Skin epidermis (tissue), 12 donors: ENCODE results near the gene MTR.
"Not testable (repeated sequence)": the region's sequence is repeated elsewhere in the genome, so short reads cannot be mapped to it uniquely, and the experiment has no call there.

Experiments
- H3K27ac ChIP-seq, 21 experiments: fragments of 200-600 bp; sonication (generic) in 11 of 21; one replicate each; pipeline ENCODE4 v1.5.0; 2020; ENCODE audit warnings: mild to moderate bottlenecking in 3 of 21, inconsistent platforms in 2 of 21, moderate library complexity in 2 of 21
- H3K4me3 ChIP-seq, 7 experiments: fragments of 200-600 bp; sonication (generic) in 2 of 7; one replicate each; pipeline ENCODE4 v1.5.0; 2020; ENCODE audit warnings: inconsistent platforms in 2 of 7, mild to moderate bottlenecking in 2 of 7, moderate library complexity in 1 of 7

MTR gene

DNA sequence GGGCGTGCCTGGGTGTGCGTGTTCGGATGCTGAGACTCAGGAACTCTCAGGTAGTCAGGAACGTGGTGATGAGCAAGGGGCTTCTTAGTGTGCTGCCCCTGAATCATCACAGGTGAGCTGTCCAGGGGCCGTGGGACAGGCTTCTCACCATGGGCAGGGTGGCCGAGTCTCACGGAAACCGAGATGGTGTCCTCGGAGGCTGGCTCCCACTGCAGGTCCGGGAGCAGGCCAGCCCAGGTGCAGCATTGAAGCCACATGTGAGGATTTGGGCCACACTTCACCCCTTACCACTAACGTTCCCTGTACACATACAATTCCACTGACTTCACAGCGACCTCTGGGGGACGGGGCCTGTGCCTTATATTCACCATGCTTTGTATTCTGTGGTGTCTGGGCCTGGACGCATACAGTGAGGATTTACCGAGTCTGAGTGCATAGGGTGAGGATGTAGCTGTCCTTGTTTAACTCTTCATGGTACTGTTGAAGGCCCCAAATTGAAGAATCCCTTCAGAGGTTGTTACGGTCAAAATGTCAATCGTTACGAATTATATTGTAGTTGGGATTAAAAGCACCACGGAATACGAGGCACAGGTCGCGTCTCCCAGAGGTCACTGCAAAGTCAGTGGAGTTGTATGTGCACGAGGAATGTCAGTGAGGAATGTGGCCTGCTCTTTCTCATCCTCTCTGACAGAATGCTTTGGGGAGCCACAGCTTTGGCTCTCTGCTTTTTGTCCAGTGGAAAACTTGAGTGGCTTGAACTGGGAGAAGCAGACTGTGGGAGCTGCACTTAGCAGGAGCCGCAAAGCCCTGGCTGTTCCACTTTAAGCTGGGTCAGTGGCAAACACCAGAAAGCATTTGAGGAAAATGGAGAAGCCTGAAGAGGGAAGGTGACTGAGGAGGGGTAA is 95.3 kb downstream of the MTR start:
- Histone ChIP-seq H3K27ac (no peak overlapping the region), H3K4me3 (no peak overlapping the region)

DNA sequence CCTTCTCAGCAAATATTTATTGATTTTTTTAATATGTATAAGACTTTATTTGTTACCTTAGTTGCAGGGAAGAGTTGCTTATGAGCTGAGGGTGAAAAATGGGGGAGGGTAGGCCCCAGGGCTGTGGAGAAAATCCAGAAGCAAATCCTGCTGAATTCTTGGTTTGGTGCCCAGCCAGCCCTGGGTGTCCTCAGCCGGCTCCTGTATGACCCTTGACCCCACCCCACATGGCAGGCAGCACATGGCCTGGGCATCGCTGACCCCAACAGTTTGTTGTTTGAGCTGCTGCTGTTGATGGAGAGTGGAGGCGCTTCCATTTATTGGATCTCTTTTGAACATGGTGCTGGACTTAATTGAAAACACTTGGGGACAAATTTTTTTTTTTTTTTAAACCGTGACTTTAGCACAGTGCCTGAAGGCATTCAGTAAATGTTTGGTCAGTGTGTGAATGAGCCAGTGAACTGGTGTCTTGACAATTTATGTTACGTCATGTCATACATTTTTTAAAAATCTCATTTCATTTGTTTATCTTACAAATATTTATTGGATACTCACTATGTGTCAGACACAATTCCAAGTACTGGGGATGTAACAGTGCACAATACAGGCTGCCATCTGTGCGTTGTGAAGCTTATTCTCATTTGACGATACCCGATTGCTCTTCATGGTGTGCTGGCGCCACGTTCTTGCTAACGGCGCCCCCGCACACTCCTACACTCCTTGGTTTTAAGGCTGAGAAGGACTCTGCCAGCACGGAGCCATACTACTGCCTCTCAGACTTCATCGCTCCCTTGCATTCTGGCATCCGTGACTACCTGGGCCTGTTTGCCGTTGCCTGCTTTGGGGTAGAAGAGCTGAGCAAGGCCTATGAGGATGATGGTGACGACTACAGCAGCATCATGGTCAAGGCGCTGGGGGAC is 98.8 kb downstream of the MTR start:
- Histone ChIP-seq H3K4me3 (no peak overlapping the region), H3K27ac (no peak overlapping the region)

DNA sequence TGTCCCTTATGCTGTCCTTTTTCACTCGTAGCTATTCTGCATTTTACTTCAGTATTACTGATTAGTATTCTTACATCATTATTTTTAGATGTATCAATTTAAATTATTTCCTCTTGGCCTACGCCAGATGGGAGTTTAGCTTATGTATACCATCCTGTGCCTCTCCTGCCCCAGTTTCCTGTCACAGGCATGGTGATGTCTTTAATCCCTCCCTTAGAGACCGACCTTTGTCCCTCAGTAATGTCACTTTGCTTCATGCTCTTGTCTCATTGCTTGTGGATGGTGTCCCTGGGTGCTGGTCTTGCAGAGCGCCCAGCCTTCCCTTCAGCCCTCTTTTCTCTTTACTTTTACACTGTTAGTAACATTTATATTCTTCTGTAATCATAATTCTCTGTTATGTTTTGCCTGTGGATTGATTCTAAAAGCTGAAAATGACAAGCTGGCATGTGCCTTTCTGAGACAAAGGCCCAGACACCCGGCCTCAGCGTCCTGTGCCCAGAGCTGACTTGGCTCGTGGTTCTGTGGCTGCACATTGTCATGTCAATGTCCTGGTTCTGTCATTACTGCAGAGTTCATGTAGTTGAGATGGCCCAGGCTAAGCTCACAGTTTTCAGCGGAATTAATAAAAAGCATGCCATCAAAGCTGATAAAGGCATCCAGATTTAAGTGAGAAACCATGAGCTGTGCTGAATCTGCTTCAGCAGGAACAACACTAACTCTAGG is 100.7 kb downstream of the MTR start:
- H3K27ac ChIP-seq = no peak overlapping the region

DNA sequence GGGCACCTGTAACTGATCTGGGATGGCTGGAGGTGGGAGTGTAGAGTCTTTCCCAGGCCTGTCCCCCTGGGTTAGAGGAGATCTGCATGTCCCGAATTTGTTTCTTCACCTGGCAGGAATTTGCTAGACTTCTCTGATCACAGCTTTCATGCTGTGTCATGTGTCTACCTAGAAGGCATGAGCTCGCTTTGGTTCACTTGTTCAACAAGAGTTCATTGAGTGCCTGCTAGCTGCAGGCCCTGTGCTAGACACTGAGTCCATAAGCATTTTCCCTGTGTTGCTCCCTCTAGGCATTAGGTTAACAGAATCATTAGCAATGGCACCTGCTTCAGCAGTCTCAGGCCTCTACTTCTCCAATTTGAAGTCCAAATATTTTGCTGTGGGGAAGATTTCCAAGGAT is 101.6 kb downstream of the MTR start:
- Histone ChIP-seq H3K4me3 (no peak overlapping the region), H3K27ac (no peak overlapping the region)

More for the DNA sequence above, 100.7 kb downstream of the MTR start:
- H3K4me3 ChIP-seq = no peak overlapping the region

DNA sequence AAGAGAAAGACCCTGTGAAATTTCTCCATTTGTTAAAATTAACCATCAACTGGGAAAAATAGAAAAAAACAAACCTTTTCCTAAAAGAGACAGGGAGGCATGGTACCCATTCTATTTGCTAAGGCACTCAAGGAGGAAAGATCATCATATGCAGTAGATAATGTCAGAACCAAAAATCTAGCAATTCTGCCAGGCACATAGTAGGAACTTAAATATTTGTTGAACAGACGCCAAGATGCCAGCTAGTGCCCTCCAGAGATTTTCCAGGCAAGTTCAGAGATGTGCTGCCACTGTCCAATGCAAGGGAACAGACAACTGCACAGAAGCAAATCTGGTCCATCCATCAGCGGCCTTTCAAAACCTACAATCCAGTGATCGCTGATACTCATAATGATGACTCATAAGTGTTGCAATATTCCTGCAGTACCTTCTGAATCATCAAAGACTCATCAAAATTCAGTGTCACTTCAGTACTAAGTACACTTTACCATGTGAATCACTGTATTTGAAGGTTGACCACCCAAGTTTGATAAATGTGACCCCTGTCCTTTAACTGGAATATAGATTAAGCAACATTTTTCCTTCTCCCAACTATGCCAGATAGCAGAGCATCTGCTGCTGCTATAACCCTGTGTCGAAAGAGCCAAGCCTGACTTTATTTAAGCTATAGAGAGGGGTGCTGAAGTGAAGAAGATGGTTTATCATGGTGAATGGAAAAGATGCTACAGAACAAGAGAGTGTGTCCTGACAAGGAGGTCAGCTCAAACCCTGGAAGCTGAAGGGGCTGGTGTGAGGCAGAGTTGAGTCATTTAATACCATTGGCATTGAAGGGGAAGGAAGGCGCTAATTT is 110.0 kb downstream of the MTR start:
- Histone ChIP-seq H3K27ac (no peak overlapping the region), H3K4me3 (no peak overlapping the region)

DNA sequence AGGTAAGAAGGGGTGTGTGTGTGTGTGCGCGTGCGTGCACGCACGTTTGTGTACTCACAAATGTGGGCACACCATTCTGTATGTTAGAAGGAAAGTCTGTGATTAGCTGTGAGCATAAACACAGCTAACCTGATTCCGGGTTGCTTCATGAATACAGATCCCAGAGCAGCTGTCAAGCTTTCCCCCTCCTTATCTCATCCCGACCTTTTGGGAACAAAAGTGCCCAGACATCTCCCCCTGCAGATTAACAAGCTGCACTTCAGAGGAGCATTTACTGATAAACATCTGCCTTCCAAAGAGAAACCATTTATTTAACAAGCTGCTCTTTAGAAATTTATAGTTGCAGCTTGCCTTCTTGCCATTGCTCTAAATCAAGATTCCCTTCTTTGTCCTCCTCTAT is 112.1 kb downstream of the MTR start:
- Histone ChIP-seq H3K27ac (no peak overlapping the region), H3K4me3 (no peak overlapping the region)

DNA sequence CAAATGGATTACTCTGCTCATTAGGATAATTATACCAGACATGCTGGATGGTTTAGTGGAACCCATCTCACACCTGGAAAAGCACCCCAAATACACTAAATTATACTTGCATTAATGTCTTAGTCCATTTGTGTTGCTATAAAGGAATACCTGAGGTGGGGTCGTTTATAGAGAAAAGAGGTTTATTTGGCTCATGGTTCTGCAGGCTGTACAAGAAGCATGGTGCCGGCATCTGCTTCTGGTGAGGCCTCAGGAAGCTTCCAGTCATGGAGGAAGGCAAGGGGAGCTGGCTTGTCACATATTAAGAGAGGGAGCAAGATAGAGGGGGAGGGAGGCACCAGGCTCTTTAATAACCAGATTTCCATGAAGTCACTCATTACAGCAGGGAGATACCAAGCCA is 113.6 kb downstream of the MTR start:
- no peak overlapping the region for H3K4me3 ChIP-seq
- H3K27ac ChIP-seq = no peak overlapping the region

DNA sequence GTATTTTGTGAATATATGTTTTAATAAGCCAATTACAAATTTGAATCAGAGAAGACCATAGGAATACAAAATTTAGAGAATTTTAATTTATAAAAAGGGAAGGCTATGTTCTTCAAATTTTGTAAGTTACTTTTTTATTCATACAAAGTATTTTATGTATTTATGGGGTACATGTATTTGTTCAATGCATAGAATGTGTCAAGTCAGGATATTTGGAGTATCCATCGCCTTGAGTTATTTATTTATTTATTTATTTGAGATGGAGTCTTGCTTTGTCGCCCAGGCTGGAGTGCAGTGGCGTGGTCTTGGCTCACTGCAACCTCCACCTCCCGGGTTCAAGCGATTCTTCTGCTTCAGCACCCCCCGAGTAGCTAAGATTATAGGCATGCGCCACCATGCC is 116.0 kb downstream of the MTR start:
- H3K4me3 ChIP-seq, H3K27ac ChIP-seq: not testable (repeated sequence)

DNA sequence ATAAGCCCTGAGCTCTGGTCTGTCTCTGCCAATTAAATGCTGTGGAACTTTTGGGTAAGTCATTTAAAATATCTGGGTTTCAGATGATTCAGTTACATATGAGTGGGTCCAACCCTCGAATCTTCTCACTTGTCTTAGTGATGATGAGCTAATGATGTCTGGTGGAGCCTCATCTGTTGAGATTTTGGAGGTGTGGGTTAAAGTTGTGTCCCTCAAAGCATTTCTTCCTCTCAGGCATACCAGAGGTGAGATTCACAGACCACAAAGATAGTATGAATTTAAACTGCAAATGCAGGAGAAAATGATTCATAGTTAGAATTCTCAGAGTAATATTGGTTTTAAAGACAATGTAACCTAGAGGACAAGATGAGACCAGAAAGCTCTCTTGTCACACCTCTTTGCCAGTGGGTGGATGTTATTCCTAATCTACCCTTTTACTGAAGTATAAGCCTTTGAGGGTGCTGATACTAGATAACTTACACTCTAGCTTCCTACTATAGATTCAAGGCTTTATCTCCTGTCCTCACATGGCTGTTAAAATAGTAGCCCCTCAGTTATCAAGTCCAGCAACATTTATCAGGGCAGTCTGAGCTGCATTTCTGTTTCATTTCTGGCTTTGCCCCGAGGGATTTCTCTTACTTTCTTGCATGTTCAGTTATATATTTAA is 118.4 kb downstream of the MTR start:
- H3K27ac ChIP-seq = no peak overlapping the region
- H3K4me3 ChIP-seq = no peak overlapping the region

DNA sequence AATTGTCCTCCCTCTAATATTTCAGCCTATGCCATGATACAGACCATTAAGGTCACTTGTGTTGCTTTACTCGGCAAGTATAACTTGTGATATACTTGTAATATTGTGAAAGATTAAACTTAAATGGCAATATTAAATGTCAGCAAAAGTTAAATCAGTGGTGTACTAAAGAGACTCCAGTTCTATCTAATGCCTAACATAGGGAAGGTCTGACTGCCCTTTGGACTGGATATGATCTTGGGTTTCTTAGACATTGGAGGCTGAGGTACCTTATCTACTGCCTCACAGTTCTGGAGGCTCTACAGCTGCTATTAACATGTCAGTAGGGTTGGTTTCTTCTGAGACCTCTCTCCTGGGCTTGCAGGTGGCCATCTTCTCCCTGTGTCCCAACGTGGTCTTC is 119.3 kb downstream of the MTR start:
- Histone ChIP-seq H3K27ac (no peak overlapping the region), H3K4me3 (no peak overlapping the region)

DNA sequence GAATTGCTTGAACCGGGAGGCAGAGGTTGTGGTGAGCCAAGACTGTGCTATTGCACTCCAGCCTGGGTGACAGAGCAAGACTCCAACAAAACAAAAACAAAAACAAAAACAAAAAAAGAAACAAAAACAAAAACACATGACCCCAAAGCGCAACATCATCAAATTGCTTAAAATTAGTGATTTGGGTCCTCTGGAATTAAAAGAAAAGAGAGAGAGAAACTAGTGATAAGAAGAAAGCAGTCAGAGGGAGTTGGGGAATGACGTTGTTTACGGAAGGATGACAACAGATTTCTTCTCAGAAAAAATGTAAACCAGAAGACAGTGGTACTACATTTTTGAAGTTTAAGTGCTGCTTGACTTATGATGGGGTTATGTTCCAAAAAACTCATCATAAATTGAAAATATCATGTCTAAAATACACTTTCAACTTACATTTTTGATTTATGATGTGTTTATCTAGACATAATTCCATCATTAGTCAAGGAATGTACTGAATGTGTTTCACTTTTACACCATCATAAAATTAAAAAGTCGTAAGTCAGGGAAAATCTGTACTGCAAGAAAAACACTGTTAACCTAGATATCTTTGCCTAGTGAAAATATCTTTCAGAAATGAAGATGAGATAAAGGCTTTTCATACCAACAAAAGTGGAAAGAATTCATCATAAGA is 121.2 kb downstream of the MTR start:
- no peak overlapping the region for H3K4me3 ChIP-seq

DNA sequence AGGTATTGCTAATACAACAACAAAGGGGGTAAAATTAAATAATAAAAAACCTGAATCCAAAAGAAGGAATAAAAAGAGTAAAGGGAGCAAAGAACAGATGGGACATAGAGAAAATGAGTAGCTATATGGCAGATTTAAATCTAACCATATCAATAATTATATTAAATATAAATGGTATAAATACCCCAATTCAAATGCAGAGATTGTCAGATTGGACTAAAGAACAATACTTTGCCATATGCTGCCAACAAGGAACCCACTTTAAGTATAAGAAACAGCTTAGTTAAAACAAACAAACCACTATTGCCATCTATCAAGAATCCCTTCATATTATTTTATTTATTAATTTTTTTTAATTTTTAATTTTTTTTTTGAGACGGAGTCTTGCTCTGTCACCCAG is 122.4 kb downstream of the MTR start:
- Histone ChIP-seq H3K27ac (no peak overlapping the region), H3K4me3 (no peak overlapping the region)

More for the DNA sequence above, 121.2 kb downstream of the MTR start:
- no peak overlapping the region for H3K27ac ChIP-seq

DNA sequence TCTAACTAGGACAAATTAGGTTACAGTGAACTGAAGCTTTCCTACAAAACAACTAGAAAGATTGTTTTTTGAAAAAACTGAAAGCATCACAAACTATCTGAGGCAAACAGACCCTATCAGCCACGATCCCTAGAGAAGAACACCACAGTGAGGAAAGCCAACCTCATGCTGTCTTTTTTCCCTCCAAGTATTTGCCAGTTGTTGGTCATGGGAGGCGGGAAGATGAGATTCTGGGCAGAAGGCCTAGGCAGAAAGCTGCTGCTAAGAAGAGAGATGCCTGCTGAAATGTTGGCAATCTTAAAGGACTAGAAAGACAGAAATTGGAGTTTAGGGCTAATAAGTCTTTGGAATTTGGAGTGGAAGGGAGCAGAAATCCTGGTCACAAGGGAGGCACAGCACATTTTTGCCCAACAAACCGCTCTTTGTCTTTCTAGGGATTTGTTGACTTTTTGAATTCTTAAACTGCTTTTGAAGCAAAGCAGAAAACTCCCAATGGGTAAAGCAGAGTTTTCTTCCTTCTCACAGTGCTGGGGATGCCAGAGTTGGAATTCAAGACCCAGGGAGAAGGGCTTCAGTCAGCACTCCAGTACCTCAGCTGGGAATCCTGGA is 125.3 kb downstream of the MTR start:
- Histone ChIP-seq H3K27ac (no peak overlapping the region), H3K4me3 (no peak overlapping the region)

DNA sequence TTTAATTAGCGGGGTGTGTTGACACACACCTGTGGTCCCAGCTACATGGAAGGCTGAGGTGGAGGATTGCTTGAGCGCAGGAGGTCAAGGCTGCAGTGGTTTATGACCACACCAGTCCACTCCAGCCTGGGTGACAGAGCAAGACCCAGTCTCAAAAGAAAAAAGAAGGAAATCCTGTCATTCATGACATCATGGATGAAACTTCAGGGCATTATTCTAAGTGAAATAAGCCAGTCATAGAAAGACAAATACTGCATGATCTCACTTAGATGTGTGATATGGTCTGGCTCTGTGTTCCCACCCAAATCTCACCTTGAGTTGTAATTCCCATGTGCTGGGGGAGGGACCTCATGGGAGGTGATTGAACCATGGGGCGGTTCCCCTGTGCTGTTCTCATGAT is 126.5 kb downstream of the MTR start:
- H3K27ac ChIP-seq = no peak overlapping the region

DNA sequence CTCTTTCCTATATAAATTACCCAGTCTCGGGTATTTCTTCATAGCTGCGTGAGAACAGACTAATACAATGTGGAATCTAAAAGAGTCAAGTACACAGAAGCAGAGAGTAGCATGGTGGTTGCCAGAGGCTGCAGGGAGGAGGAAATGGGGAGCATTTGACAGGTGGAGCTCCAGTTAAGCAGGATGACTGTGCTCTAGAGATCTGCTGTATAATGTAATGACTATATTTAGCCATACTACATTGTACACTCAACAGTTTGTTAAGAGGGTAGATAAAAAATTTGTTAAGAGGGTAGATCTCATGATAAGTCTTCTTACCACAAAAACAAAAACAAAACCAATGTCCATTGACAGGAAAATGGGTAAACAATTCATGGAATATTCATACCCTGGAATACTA is 127.1 kb downstream of the MTR start:
- no peak overlapping the region for H3K4me3 ChIP-seq
- no peak overlapping the region for H3K27ac ChIP-seq

More for the DNA sequence above, 126.5 kb downstream of the MTR start:
- no peak overlapping the region for H3K4me3 ChIP-seq

DNA sequence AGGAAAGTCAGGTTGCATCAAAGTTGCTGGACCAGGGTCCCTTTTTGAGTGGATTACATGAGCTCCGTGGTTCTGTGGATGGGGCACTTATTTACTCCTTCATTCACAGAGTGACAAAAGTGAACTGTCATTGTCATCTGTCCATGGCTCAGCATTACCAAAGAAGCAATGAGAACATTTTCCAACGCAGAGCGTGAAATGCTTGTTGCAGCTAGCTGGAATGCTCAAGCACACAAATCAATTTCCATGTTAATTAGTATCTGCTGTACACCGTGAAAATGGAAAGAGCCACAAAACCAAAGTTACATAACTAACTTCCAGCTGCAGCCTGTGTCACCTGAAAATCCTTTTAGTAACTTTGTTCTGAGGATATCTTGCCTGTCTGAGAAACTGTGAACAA is 130.3 kb downstream of the MTR start:
- no peak overlapping the region for H3K27ac ChIP-seq
- H3K4me3 ChIP-seq = no peak overlapping the region

DNA sequence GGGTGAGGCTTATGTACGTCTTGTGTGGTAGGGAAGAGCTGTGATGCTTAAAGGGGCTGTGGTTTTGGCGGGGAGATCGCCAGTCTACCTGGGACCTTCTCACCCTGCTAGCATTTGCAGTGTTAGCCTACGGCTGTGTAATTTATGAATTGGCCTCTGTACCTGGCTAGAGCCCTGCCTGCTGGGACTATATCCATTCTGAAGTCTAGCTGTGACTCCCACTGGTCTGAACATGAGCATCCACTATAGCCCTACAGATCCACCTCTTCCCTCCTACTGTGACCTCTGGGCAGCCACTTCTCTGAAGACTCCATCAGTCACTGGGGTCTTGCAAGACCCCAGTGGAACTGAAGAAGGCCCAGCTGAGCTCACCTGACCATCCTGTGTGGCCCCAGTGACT is 135.4 kb downstream of the MTR start:
- no peak overlapping the region for H3K27ac ChIP-seq
- H3K4me3 ChIP-seq = no peak overlapping the region

DNA sequence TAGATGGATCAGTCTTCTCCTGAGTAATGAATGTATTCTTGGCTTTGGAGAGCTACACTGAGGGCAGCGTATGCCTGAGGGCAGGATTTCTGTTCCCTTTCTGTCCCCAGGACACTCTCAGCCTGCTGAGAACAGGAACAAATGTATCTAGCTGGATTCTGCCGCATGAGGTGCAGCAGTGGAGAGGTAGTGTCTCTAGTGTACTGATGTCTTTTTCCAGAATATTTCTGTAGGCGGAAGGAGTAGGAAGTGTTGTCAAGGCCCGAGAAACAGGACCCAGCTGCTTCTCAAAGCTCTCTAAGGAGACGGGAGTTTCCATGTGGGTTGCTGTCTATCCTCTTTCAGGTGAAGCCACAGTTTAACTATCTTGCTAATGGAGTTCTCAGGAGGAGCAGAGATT is 143.7 kb downstream of the MTR start:
- Histone ChIP-seq H3K4me3 (no peak overlapping the region), H3K27ac (no peak overlapping the region)
